Right lobe of liver (tissue), 4 donors: ENCODE data around the gene MIP.
"Not testable (repeated sequence)": the region's sequence is repeated elsewhere in the genome, so short reads cannot be mapped to it uniquely, and the experiment has no call there.

ENCODE experiments used
- POLR2A ChIP-seq: fragments of 450-650 bp; IDR thresholded peaks from one replicate; pipeline ENCODE4 v1.6.1; 2017; ENCODE audit warnings: antibody characterized with exemption, mild to moderate bottlenecking
- TF ChIP-seq, protein P1 (sequence below), 4 donors: fragments of 200-600 bp in 3 of 4; fragments of 450-650 bp in 1 of 4; IDR thresholded peaks; one replicate each; pipeline versions ENCODE4 v1.5.1 to v1.8.0; 2016 to 2022; ENCODE audit warnings: antibody characterized with exemption in 4 of 4, mild to moderate bottlenecking in 2 of 4
- donor health status: DM: no; HTN: no; CAD: no.
- donor health status: DM: no; HTN: no; CAD: no.
- donor health status: DM: no; HTN: yes; CAD: no.

GRCh38 chr12:56496704-56497103 lies 42.2 kb upstream of the MIP start:
- TF ChIP-seq, protein P1, sequence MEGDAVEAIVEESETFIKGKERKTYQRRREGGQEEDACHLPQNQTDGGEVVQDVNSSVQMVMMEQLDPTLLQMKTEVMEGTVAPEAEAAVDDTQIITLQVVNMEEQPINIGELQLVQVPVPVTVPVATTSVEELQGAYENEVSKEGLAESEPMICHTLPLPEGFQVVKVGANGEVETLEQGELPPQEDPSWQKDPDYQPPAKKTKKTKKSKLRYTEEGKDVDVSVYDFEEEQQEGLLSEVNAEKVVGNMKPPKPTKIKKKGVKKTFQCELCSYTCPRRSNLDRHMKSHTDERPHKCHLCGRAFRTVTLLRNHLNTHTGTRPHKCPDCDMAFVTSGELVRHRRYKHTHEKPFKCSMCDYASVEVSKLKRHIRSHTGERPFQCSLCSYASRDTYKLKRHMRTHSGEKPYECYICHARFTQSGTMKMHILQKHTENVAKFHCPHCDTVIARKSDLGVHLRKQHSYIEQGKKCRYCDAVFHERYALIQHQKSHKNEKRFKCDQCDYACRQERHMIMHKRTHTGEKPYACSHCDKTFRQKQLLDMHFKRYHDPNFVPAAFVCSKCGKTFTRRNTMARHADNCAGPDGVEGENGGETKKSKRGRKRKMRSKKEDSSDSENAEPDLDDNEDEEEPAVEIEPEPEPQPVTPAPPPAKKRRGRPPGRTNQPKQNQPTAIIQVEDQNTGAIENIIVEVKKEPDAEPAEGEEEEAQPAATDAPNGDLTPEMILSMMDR (IDR thresholded peaks at IDR 0.05), result peak in 3 of 4 donors; percentile 7 to 41 (median 36)
- TF ChIP-seq POLR2A, result not testable (repeated sequence)
